KG1 (cell line): Measurements from ENCODE around the gene PIK3IP1.

Source experiments
- DNase-seq: peaks from one replicate; lab custom pipeline; 2025; lab: John Stamatoyannopoulos, UW

PIK3IP1 gene

DNA sequence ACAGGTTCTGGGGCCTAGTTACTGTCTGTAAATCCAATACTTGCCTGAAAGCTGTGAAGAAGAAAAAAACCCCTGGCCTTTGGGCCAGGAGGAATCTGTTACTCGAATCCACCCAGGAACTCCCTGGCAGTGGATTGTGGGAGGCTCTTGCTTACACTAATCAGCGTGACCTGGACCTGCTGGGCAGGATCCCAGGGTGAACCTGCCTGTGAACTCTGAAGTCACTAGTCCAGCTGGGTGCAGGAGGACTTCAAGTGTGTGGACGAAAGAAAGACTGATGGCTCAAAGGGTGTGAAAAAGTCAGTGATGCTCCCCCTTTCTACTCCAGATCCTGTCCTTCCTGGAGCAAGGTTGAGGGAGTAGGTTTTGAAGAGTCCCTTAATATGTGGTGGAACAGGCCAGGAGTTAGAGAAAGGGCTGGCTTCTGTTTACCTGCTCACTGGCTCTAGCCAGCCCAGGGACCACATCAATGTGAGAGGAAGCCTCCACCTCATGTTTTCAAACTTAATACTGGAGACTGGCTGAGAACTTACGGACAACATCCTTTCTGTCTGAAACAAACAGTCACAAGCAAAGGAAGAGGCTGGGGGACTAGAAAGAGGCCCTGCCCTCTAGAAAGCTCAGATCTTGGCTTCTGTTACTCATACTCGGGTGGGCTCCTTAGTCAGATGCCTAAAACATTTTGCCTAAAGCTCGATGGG, 13.5 kb downstream of the PIK3IP1 start:
- DNase-seq: no peak

DNA sequence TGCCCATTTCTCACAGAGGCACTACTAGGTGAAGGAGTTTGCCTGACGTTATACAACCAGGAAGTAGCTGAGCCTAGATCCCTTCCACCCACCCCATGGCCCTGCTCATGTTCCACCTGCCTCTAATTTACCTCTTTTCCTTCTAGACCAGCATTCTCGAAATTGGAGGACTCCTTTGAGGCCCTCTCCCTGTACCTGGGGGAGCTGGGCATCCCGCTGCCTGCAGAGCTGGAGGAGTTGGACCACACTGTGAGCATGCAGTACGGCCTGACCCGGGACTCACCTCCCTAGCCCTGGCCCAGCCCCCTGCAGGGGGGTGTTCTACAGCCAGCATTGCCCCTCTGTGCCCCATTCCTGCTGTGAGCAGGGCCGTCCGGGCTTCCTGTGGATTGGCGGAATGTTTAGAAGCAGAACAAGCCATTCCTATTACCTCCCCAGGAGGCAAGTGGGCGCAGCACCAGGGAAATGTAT, 14.1 kb downstream of the PIK3IP1 start:
- DNase-seq: no peak

DNA sequence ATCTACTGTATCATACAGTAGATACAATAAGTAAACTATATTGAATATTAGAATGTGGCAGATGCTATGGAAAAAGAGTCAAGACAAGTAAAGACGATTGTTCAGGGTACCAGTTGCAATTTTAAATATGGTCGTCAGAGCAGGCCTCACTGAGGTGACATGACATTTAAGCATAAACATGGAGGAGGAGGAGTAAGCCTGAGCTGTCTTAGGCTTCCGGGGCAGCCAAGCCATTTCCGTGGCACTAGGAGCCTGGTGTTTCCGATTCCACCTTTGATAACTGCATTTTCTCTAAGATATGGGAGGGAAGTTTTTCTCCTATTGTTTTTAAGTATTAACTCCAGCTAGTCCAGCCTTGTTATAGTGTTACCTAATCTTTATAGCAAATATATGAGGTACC, 14.5 kb downstream of the PIK3IP1 start:
- no peak for DNase-seq

DNA sequence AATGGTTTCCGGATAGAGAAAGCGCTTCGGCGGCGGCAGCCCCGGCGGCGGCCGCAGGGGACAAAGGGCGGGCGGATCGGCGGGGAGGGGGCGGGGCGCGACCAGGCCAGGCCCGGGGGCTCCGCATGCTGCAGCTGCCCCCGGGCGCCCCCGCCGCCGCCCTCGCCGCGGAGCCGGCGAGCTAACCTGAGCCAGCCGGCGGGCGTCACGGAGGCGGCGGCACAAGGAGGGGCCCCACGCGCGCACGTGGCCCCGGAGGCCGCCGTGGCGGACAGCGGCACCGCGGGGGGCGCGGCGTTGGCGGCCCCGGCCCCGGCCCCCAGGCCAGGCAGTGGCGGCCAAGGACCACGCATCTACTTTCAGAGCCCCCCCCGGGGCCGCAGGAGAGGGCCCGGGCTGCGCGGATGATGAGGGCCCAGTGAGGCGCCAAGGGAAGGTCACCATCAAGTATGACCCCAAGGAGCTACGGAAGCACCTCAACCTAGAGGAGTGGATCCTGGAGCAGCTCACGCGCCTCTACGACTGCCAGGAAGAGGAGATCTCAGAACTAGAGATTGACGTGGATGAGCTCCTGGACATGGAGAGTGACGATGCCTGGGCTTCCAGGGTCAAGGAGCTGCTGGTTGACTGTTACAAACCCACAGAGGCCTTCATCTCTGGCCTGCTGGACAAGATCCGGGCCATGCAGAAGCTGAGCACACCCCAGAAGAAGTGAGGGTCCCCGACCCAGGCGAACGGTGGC, 15.7 kb downstream of the PIK3IP1 start:
- DNase-seq: no peak

DNA sequence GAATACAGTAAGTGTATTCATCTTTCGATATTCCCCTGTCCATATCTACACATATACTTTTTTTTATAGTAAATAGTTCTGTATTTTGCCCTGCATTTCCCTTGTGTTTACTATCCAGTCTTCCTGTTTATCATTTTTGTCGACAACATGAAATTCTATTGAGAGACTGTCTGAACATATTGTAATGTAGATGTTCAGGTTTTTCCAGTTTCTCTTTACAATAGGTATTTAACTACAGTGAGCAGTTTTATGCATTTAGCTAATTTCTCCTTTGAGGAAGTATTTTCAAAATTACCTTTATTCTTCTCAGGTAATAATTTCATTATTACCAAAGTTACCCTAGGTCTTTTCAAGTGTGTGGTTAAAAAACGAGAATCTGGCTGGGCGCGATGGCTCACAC, 16.7 kb downstream of the PIK3IP1 start:
- DNase-seq: no peak

DNA sequence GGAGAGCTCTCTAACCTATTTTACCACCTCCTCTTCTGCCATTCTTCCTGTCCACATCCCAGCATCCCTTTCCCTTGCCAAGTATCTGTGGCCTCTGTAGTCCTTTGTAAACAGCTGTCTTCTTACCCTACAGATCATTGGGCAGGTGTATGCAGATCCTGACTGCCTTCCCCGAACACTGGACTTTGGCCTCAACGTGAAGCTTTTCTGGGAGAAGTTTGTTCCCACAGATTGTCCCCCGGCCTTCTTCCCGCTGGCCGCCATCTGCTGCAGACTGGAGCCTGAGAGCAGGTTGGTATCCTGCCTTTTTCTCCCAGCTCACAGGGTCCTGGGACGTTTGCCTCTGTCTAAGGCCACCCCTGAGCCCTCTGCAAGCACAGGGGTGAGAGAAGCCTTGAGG, 17.3 kb downstream of the PIK3IP1 start:
- DNase-seq: no peak

DNA sequence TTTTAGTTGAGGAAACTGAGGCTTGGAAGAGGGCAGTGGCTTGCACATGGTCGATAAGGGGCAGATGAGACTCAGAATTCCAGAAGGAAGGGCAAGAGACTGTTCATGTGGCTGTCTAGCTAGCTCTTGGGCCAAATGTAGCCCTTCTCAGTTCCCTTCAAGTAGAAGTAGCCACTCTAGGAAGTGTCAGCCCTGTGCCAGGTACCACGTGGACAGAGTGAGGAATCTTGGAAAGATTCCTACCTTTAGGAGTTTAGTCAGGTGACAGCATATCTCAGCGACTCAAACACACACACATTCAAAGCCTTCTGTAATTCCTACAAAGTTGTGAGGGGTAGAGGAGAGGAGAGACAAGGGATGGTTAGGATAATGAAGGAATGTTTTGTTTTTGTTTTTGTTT, 18.3 kb downstream of the PIK3IP1 start:
- no peak for DNase-seq

DNA sequence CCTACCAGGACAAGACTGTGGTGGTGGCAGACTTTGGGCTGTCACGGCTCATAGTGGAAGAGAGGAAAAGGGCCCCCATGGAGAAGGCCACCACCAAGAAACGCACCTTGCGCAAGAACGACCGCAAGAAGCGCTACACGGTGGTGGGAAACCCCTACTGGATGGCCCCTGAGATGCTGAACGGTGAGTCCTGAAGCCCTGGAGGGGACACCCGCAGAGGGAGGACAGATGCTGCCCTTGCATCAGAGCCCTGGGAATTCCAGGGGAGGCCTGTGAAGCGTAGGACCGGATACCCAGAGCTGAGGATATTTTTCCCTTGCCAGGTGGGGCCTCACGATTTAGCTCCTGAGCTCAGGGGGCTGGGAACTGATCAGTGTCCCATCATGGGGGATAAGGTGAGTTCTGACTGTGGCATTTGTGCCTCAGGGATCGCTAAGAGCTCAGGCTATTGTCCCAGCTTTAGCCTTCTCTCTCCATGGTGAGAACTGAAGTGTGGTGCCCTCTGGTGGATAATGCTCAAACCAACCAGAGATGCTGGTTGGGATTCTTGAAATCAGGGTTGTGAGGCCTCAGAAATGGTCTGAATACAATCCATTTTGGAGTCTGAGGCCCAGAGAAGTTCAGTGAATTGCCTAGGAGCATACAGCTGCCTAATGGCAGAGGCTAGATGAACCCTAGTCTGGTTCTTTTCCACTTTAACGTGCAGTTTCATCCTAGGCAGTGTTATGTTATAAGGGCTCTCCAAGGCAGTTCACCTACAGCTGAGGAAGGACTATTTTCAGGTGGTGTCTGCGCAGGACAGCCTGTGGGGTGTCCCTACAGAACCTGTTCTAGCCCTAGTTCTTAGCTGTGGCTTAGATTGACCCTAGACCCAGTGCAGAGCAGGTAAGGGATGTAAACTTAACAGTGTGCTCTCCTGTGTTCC, 19.5 kb downstream of the PIK3IP1 start:
- peak; percentile 26 for DNase-seq

DNA sequence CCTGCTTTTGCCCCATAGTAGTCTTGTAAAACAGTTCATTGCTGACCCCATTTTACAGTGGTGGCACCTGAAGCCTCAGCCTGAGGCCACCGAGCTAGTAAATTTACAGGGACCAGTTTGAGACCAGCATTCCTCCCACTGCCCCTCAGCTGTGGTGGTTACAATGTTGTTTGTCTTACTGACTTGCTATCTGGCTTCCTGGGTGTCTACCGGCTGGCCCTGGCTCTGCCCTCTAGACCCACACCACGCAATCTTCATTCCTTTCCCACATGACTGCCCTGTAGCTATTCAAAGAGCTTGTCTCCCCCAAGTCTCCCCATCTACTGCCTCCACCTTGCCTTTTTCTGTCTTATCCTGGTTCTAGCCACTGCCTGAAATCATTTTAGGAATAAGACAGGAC, 20.8 kb downstream of the PIK3IP1 start:
- DNase-seq: no peak

DNA sequence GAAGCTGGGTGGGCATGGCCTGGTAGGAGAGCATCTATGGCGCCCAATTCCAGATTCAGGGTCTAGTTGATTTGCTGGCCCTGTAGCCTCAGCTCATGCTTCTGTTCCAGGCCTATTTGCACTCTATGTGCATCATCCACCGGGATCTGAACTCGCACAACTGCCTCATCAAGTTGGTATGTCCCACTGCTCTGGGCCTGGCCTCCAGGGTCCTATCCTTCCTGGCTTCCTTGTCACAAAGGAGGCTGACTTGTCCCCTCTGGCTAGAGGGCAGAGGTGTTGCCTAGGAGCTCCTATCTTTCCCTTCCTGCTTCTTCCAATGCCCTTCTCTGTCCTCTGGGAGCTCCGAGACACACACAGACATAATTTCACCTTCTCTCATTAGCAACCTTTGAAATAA, 21.3 kb downstream of the PIK3IP1 start:
- no peak for DNase-seq

DNA sequence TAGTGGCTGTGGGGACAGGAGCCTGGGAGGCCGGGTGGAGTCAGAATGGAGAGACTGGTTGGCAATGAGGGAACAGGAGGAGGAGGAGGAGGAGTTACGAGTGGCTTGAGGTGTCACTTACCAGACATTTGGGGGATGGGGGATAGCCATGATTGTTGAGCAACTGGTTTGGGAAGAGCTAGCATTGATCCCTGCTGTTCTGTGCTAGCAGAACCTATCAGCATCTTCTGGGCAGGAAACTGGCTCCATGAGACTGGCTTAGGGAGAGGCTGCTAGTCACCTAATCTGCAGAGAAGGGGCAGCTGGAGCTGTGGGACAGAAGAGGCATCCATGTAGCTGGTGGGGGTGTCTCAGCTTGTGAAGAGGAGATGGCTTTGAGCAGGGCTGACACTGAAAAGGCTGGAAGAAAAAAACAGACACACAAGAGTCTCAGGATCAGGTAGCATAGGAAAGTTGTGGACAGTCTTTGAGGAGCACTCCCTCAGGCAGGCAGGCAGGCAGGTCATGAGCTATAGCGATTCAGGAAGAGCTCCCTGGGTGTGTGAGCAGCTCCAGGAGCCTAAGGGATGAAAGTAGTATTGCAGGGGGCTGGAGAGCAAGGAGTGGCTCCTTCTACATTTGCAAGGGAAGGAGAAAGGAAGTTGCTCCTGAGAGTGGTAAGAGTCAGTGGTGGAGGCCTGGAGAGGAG, 22.3 kb downstream of the PIK3IP1 start:
- no peak for DNase-seq

DNA sequence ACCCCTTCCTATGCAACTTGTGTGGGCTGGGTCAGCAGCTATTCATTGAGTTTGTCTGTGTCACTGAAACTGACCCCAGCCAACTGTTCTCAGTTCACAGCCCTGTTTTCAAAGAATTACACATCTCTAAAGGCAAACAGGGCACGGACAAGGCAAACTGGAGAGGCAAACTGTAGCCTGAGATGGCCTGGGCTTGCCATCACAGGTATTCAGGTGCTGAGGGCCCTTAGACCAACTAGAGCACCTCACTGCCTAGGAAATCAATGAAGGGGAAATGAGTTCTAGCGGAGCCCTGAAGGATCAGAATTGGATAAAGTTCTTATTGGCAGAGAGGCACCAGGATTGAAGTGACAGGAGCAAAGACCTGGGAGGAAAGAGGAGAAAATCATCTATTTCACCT, 24.0 kb downstream of the PIK3IP1 start:
- no peak for DNase-seq

DNA sequence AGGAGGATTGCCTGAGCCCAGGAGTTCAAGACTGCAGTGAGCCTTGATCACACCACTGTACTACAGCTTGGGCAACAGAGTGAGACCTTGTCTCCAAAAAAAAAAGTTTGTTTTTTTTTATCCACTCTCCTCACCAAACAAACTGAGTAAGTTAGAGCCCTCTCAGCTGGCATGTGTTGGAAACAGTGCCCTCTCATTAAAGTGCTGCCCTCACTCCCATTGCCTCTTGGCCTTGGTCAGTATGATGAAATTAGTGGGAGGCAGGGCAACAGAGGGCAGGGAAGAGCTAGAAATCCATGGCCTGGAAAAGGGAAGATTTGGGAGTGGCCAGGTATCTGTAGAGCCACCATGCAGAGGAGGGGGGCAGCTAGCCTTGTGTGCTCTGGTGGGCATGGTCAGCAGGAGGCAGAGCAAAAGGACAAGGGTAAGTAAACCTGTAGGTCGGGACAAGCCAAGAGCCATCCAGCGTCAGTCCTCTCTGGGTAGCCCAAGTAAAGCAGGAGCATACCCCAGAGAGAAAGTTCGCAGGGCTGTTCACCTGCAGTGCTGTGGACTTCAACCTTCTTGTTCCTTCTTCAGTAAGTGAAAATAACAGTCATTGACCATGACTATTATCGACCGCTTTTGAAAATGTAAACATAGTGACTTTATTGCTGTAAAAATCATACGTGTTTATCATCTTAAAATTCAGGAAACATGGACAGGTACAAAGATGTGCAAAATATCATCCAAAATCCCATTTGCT, 28.2 kb downstream of the PIK3IP1 start:
- no peak for DNase-seq

DNA sequence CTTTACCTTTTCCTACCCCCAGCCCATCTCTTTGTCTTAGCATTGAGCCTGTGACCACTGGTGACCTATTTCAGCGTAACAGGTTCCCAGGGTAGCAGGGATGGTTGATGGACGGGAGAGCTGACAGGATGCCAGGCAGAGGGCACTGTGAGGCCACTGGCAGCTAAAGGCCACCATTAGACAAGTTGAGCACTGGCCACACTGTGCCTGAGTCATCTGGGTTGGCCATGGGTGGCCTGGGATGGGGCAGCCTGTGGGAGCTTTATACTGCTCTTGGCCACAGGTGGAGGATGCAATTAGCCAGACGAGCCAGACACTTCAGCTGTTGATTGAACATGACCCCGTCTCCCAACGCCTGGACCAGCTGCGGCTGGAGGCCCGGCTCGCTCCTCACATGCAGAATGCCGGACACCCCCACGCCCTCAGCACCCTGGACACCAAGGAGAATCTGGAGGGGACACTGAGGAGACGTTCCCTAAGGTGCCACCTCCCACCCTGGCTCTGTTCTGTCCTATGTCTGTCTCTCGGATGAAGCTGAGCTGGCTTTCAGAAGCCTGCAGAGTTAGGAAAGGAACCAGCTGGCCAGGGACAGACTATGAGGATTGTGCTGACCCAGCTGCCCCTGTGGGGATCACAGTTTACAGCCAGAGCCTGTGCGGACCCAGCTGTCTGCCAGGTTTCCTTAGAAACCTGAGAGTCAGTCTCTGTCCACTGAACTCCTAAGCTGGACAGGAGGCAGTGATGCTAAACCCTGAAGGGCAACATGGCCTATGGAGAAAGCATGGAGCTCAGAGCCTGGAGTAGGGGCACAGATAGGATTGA, 29.8 kb downstream of the PIK3IP1 start:
- DNase-seq: no peak

DNA sequence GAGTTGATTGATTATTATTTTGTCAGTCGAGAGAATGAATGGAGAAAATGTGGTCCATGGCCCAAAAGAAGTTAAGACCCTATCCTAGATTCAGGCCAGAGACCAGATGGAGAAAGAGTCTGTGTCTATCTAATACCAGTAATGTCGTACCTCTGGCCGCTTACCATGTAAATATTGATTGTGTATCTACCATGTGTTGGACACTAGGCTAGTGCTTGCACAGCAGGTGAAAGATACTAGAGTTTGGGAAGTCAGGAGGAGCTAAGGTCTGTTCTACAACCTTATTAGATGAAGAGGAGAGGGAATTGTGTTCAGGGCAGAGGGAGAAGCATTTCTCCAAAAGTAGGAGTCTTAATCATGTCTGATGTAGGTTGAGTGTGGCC, 31.8 kb downstream of the PIK3IP1 start:
- DNase-seq: no peak

DNA sequence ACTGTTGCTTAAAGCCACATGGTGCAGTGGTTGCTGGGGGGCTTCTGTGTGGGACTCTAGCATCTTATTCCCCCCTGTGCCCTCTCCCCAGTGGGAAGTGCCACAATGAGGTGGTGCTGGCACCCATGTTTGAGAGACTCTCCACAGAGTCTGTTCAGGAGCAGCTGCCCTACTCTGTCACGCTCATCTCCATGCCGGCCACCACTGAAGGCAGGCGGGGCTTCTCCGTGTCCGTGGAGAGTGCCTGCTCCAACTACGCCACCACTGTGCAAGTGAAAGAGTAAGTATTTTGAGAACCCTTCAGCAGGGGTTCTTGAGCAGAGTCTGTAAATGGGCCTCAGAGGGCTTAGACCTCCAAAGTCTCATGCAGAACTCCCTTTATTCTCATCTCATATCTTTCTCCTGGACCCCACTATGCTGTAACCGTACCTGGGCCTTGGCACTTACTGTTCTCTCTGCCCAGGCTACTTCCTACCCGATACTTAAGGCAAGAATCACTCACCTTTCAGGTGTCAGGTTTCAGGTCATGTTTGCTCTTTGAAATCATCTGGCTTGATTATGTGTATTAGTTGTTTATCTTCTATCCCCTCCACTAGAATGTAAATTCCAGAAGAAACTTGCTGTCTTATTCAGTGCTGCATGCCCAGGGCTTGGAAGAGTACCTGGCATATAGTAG, 32.4 kb downstream of the PIK3IP1 start:
- no peak for DNase-seq

DNA sequence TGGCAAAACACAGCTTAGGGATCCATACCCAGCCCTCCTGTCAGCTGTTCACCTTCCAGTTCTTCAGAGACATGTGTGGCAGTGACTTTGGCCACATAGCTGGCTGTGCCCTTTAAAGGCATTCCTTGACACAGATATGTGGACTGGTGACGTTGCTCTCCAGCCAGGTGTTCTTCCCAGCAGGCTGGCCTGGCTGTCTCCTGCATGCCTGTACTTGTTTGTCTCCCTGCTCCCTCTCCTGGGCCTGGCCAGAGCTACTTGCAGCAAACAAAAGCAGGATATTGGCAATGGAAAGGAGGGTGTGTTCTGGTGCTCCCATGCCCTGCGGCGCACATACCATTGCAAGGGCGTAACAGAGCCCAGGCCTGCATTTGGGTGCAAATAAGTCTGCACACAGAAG, 38.3 kb downstream of the PIK3IP1 start:
- DNase-seq: no peak

DNA sequence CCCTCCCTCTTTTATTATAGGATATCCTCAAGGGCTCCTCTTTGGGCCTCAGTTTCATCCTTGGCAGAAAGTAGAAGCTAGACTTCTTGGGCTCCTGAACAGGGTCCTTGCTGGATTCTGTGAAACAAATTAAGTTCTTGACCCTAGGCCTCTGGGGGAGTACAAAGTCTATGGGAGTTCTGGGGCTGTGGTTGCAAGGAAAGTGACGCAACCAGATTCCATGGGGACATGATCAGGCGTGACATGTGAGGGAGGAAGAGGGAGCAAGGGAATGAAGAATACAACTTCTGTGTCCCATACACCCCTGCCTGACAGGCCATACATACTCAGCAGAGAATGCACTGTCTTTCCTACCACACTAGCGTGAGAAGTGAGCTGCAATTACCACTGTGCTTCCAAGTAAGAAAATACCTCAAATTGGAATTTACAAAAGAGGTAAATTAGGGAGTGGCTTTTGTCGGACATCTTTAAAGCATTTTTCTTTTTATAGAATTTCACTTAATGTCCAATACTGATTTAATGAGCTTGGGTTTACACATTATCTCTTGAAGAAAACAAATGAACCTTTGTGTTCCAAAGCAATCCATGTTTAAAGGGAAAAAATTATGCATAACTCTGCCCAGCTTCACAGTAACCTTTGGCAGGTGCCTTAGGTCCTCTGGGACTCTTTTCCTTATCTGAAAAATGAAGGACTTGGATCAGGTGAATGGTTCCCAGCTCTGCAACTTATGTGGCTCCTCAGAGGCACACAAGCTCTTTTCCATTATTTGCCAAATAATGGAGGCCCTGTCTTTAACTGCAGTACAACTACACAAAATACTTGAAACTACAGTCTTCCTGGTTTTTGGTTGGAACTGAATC, 41.3 kb downstream of the PIK3IP1 start:
- DNase-seq: no peak
